Measurements from ENCODE around the gene VPS13C.

The VPS13C gene

DNA sequence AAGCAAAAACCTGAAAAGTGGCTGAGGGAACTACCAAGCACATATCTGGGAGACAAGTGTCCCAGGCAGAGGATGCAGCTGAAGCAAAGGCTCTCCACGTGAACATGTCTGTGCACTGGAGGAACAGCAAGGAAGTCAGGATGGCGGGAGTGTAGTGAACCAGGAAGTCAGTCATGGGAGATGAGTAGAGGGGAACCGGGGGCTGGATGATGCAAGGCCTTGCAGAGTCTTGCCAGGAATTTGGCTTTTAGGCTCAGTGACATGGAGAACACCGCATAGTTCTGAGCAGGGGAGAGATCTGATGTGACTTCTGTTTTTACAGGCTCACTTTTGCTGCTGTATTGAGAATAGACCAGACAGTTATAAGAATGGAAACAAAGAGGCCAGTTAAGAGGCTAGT lies 25.5 kb upstream of the VPS13C start:
- TF ChIP-seq FOXP2 (optimal IDR thresholded peaks at IDR 0.05; ENCODE audit: control extremely low read depth, extremely low read length, insufficient read depth) (no peak), POLR2AphosphoS5 (IDR thresholded peaks at IDR 0.05; ENCODE audit: borderline replicate concordance, low read depth, low read length) (no peak), EZH2 (IDR thresholded peaks at IDR 0.05) (no peak)
- Histone ChIP-seq H3K27ac (no peak overlapping the region), H3K4me3 (no peak overlapping the region), H3K9me3 (ENCODE audit: low read depth, low read length) (no peaks in the 10 kb centered on the region), H3K9ac (ENCODE audit: insufficient read length) (peak overlapping the region; percentile 17), H3K36me3 (ENCODE audit: insufficient read depth, low read length) (no peaks in the 10 kb centered on the region)
- no peak for DNase-seq (ENCODE audit: low read depth, low spot score)

DNA sequence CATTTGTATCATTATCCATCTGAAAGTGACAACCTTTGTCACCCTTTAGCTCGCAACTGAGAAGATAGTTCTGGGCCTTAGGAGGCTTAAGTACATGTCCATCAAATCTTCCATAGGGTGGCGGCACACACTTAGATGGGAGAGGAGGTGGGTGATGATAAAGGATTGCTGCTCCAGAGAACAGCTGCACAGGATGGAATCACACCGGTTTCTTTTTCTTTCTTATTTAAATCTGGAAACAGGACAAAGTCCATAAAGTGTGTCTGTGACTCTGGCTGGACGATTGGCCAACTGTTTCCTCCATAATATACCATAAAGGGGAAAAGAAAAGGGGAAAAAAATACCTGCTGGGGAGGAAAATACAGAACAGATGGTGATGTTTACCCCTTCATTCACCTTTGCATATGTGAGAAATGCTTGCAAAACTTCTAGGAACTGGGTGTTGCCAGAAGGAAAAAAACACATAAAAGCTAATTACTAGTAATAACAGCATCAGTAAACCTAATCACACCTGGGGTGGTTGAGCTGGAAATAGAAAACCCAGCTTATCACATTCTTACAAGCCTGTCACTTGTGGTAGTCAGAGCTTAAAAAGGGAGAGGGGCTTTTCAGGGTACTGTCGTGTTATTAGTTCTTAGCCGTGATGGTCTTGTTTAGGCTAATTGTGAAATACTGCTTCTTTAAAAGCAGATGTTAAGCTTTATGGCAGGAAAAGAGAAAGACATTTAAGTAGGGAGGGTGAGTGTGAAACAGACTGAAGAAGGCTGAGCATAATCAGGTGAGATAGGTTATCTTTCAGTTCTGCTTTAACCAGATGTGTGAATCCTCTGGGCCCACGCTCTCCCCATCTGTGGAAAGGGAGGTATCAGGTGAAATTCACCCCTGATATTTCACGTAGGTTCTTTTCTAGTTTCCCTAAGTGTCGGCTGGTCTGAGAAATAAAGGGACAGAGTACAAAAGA lies 23.2 kb upstream of the VPS13C start:
- H3K36me3 ChIP-seq (ENCODE audit: insufficient read depth, low read length): no peaks in the 10 kb centered on the region
- DNase-seq (ENCODE audit: low read depth, low spot score): no peak
- H3K4me3 ChIP-seq: no peak overlapping the region

DNA sequence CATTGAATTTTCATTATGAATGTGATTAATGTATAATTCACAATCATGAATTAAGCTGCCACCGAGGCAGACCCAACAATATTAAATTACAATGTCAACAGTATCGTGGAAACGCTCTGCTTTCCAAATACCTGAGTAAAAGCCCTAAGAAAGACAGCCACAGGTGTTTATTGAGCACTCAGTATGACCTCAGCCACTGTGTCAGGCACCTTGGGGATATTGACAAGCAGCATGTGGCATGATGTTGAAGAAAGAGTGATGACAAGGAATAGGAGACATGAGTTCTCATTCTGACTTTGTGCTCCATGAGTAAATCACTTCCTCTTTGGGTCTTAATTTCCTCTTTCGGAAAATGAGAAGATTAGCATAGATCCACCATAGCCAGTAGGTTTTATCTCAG lies 19.3 kb upstream of the VPS13C start:
- TF ChIP-seq EZH2 (IDR thresholded peaks at IDR 0.05): no peak
- no peak for TF ChIP-seq FOXP2 (optimal IDR thresholded peaks at IDR 0.05; ENCODE audit: control extremely low read depth, extremely low read length, insufficient read depth)
- TF ChIP-seq POLR2AphosphoS5 (IDR thresholded peaks at IDR 0.05; ENCODE audit: borderline replicate concordance, low read depth, low read length): no peak
- no peak overlapping the region for H3K27ac ChIP-seq
- no peak for DNase-seq (ENCODE audit: low read depth, low spot score)

More for the DNA sequence above, 23.2 kb upstream of the VPS13C start:
- H3K9me3 ChIP-seq (ENCODE audit: low read depth, low read length): no peaks in the 10 kb centered on the region
- H3K27ac ChIP-seq: no peak overlapping the region
- no peak overlapping the region for H3K9ac ChIP-seq (ENCODE audit: insufficient read length)
- no peak for TF ChIP-seq FOXP2 (optimal IDR thresholded peaks at IDR 0.05; ENCODE audit: control extremely low read depth, extremely low read length, insufficient read depth)
- no peak for TF ChIP-seq POLR2AphosphoS5 (IDR thresholded peaks at IDR 0.05; ENCODE audit: borderline replicate concordance, low read depth, low read length)
- no peak for TF ChIP-seq EZH2 (IDR thresholded peaks at IDR 0.05)

DNA sequence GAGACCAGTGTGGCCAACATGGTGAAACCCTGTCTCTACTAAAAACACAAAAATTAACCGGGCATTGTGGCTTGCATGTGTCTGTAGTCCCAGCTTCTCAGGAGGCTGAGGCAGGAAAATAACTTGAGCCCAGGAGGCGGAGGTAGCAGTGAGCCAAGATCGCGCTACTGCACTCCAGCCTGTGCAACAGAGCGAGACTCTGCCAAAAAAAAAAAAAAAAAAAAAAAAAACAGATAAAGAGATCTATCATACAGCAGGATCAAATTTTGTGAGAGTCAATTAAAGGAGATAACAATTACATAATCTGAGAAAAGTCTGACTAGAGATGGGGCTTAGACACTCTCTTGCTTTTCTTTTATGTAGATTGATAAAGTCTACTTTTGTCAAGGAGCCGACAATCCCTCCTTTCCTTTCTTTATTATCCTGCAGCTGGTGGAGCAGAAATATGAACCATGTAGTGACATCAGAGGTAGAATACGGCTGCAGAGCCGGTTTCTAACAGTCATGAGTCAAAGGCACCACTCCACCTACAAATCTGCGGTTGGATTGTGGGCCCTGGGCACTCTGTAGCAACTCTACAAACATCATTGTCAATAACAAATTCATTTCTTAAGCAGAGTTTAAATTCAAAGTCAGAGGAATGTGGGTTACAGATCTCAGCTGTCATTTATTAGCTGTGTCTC lies 15.5 kb upstream of the VPS13C start:
- Histone ChIP-seq H3K27ac (no peak overlapping the region), H3K36me3 (ENCODE audit: insufficient read depth, low read length) (no peaks in the 10 kb centered on the region), H3K9me3 (ENCODE audit: low read depth, low read length) (no peaks in the 10 kb centered on the region), H3K9ac (ENCODE audit: insufficient read length) (no peak overlapping the region), H3K4me3 (no peak overlapping the region)
- TF ChIP-seq EZH2 (IDR thresholded peaks at IDR 0.05) (no peak), POLR2AphosphoS5 (IDR thresholded peaks at IDR 0.05; ENCODE audit: borderline replicate concordance, low read depth, low read length) (no peak), FOXP2 (optimal IDR thresholded peaks at IDR 0.05; ENCODE audit: control extremely low read depth, extremely low read length, insufficient read depth) (no peak)
- DNase-seq (ENCODE audit: low read depth, low spot score): no peak

More for the DNA sequence above, 19.3 kb upstream of the VPS13C start:
- Histone ChIP-seq H3K9ac (ENCODE audit: insufficient read length) (no peak overlapping the region), H3K9me3 (ENCODE audit: low read depth, low read length) (no peaks in the 10 kb centered on the region), H3K36me3 (ENCODE audit: insufficient read depth, low read length) (no peaks in the 10 kb centered on the region), H3K4me3 (no peak overlapping the region)

DNA sequence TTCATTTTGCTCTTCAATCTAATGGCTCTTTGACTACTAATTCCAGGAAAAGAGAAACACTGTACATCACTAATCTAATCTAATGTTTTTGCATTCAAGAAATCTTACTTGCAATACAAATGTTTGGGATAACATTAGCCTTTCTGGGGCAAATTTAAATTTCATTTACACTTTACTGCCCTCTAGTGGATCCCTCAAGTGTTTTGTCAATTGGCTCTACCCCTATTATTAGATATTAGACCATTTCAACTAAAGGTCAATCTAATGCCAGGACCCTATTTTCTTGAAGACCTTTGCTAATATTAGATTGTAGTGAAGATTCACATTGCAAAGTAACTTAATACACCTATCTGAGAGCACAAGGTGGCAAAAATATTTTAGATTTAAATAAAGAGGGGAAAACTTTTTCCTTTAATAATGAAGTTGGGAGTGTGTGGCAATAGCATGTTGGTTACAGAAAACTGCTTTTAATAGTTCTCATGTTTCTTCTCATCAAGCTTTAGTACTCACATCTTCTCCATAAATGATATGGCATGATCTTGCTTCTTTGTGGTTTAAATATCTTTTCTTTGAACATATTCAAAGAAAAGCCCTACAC lies 11.6 kb upstream of the VPS13C start:
- Histone ChIP-seq H3K27ac (no peak overlapping the region), H3K36me3 (ENCODE audit: insufficient read depth, low read length) (no peaks in the 10 kb centered on the region), H3K9me3 (ENCODE audit: low read depth, low read length) (no peaks in the 10 kb centered on the region), H3K9ac (ENCODE audit: insufficient read length) (no peak overlapping the region), H3K4me3 (no peak overlapping the region)
- TF ChIP-seq POLR2AphosphoS5 (IDR thresholded peaks at IDR 0.05; ENCODE audit: borderline replicate concordance, low read depth, low read length) (no peak), FOXP2 (optimal IDR thresholded peaks at IDR 0.05; ENCODE audit: control extremely low read depth, extremely low read length, insufficient read depth) (no peak), EZH2 (IDR thresholded peaks at IDR 0.05) (no peak)
- DNase-seq (ENCODE audit: low read depth, low spot score): peak; percentile 52

DNA sequence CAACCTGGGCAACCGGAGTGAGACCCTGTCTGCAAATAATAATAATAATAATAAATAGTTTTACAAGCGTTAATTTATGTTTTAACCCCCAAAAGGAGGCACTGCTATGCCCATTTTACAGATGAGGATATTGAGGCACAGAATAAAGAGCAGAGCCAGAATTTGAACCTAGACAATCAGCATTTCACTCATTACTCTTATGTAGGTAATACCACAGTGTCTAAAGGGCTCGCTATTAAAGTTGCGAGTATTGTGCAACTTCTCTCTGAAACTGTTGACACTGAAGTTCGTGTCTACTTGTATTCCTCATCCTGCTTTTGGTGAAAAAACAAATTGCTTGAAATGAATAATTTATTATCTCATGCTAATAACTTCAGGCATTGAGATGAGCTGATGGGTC lies 9.3 kb upstream of the VPS13C start:
- H3K9me3 ChIP-seq (ENCODE audit: low read depth, low read length): no peaks in the 10 kb centered on the region
- H3K4me3 ChIP-seq: no peak overlapping the region
- DNase-seq (ENCODE audit: low read depth, low spot score): no peak
- no peak overlapping the region for H3K27ac ChIP-seq
- H3K9ac ChIP-seq (ENCODE audit: insufficient read length): no peak overlapping the region
- TF ChIP-seq EZH2 (IDR thresholded peaks at IDR 0.05): no peak
- no peak for TF ChIP-seq FOXP2 (optimal IDR thresholded peaks at IDR 0.05; ENCODE audit: control extremely low read depth, extremely low read length, insufficient read depth)
- no peak for TF ChIP-seq POLR2AphosphoS5 (IDR thresholded peaks at IDR 0.05; ENCODE audit: borderline replicate concordance, low read depth, low read length)
- H3K36me3 ChIP-seq (ENCODE audit: insufficient read depth, low read length): no peaks in the 10 kb centered on the region

DNA sequence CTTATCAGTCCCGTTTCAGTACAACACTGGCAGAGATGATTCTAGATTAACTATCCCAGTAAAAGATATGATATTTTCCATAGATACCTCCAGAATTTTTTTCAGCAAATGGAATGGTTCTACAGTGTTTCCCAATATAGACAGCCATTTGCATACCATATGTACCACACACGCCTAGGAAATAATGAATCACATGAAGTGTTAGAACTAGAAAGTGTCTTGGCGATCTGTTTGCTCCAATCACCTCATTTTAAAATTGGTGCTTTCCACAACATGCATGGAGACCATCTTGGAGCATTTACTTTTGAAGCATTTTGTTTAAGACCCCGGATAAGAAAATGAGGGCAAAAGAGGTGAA lies 8.5 kb upstream of the VPS13C start:
- no peak overlapping the region for H3K9ac ChIP-seq (ENCODE audit: insufficient read length)
- no peak overlapping the region for H3K27ac ChIP-seq

More for the DNA sequence above, 8.5 kb upstream of the VPS13C start:
- Histone ChIP-seq H3K9me3 (ENCODE audit: low read depth, low read length) (no peaks in the 10 kb centered on the region), H3K4me3 (peak overlapping the region; percentile 76), H3K36me3 (ENCODE audit: insufficient read depth, low read length) (no peaks in the 10 kb centered on the region)
- no peak for TF ChIP-seq FOXP2 (optimal IDR thresholded peaks at IDR 0.05; ENCODE audit: control extremely low read depth, extremely low read length, insufficient read depth)
- TF ChIP-seq POLR2AphosphoS5 (IDR thresholded peaks at IDR 0.05; ENCODE audit: borderline replicate concordance, low read depth, low read length): no peak
- TF ChIP-seq EZH2 (IDR thresholded peaks at IDR 0.05): no peak
- DNase-seq (ENCODE audit: low read depth, low spot score): no peak
